HG02973 (cell line): Measurements from ENCODE around the gene NFATC3.

Experiments
- ATAC-seq: cut with Tn5 transposase; IDR thresholded peaks from one replicate; pipeline ENCODE4 v1.9.1; 2021; ENCODE audit warnings: moderate library complexity; ENCODE audit not compliant: unreplicated experiment

Gene NFATC3

DNA sequence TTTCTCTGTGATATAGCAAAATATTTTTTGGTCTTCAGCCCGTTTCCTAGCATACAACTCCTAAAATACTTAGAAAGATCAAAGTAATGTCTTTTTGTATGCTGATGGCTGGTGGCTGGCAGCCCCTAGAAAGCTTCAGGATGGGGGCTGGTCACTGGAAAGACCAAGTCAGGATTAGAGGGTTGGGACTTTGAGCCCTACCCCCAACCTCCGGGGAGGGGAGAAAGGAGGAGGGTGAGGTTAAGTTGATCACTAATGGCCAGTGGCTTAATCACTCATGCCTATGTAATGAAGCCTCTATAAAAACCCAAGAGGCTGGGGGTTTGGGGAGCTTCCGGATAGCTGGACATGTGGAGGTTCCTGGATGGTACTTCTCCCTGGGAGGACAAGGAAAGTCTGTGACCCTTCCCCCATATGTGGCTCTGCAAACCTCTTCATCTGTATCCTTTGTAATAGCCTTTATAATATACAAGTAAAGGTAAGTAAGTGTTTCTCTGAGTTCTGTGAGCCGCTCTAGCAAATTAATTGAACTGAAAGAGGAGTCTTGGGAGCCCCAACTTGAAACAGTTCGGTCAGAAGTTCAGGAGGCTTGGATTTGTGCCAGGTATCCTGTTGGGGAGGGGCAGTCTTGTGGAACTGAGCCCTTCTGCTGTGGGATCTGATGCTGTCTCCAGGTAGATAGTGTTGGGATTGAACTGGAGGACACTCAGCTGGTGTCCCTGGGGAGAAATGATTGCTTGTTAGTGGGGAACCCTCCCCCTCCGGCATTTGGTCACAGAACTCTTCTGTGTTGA lies 182.6 kb downstream of the NFATC3 start:
- ATAC-seq = no peak

DNA sequence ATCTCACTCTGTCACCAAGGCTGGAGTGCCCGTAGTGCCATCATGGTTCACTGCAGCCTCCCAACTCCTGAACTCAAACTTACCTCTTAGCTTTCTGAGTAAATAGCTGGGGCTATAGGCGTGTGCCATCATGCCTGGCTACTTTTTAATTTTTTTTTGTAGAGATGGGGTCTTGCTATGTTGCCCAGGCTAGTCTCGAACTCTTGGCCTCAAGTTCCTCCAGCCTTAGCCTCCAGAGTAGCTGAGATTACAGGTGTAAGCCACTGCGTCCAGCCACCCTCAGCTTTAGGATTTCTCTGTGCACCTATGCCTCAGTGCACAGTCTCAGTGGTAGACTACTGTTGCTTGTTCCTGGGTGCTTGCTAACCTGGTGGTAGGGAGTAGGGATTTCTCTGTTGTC lies 184.6 kb downstream of the NFATC3 start:
- ATAC-seq = no peak

- ATAC-seq = no peak
Observed at GRCh38 chr16:68270353-68270752, 185.2 kb downstream of the NFATC3 start.

GRCh38 chr16:68272507-68273209 lies 187.5 kb downstream of the NFATC3 start:
- ATAC-seq = no peak

DNA sequence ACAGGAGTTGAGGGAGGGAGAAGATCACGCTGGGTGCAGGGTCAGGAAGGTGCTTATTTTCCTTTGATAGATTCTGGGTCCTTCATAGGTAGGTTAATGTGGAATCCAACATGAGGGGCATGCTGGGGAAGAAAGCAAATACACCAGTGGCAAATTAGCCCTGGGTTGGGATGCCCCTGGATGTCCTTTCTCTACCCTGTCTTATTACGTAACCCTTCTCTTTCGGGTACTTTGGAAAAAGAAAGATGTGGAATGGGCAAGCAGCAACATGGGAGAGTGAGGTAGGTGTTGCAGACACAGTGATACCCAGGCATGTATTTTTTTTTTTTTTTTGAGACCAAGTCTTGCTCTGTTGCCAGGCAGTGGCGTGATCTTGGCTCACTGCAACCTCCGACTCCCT lies 188.3 kb downstream of the NFATC3 start:
- no peak for ATAC-seq

DNA sequence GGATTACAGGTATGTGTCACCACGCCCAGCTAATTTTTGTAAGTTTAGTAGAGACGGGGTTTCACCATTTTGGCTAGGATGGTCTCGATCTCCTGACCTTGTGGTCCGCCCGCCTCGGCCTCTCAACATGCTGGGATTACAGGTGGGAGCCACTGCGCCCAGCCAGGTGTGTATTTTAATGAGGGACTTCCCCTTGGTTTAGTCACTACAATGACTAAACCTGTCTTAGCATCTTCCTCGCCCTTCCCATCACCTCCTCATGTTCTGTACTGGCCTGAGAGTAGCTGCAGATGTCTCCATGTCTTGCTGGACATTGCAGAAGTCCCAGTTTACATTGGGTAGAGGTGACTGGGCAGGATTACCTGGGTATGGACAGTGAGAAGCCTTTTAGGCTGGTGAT lies 188.7 kb downstream of the NFATC3 start:
- ATAC-seq = no peak

- no peak for ATAC-seq
Observed at GRCh38 chr16:68274441-68274840, 189.3 kb downstream of the NFATC3 start.

- peak; percentile 63 for ATAC-seq
Observed at GRCh38 chr16:68275611-68276191, 190.5 kb downstream of the NFATC3 start.

DNA sequence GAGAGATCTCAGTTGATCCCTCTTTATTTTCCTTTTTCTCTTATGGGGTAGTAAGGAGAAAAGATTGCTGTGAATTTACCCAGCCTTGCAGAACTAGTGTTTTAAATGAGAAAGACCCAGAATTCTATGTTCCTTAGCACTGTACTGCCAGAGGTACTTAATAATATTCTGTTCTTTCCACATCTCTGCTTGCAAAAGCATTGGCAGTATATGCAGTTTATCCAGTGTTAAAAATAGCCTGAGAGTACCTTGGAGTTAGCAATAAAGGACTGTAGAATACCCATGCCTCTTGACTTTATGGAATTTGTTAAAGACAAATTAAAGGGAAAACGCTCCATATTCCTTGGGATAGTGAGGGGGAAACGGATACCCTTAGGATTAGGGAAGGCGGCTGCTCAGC lies 191.1 kb downstream of the NFATC3 start:
- no peak for ATAC-seq
